Motor neuron (in vitro differentiated cells): Measurements from ENCODE around the gene KLF18. TPM values are rescaled to one million over a fixed set of nuclear protein-coding genes. Genes with fewer than 3 reads are reported as not detected.

ENCODE experiments used
- ATAC-seq, 8 experiments: fragments of 200-7000 bp; cut with Tn5 transposase; replicated peaks in 6 of 8; 2 replicates each; pipeline ENCODE4 v1.8.0; 2021; ENCODE audit warnings: mild to moderate bottlenecking in 8 of 8, moderate library complexity in 8 of 8
- H3K27ac ChIP-seq, 2 donors: fragments of 250-450 bp; sonication (Bioruptor Pico); 2 replicates each; pipeline ENCODE4 v1.9.0; 2021; ENCODE audit warnings: antibody characterized with exemption in 2 of 2, mild to moderate bottlenecking in 2 of 2, moderate library complexity in 1 of 2
- H3K4me1 ChIP-seq, 2 donors: fragments of 250-450 bp; sonication (Bioruptor Pico); replicated peaks in 1 of 2; 2 replicates each; pipeline ENCODE4 v1.6.1; 2021; ENCODE audit warnings: antibody characterized with exemption in 2 of 2, mild to moderate bottlenecking in 2 of 2, moderate library complexity in 1 of 2
- H3K4me3 ChIP-seq, 5 donors: fragments of 250-450 bp; sonication (Bioruptor Pico); 2 replicates each; pipeline ENCODE4 v1.9.0; 2021; ENCODE audit warnings: antibody characterized with exemption in 5 of 5, mild to moderate bottlenecking in 5 of 5, moderate library complexity in 4 of 5
- WGBS, 10 experiments: fragments of 450-650 bp; shearing (Covaris generic); methylation state at CpG; one replicate each; pipeline ENCODE4 v1.0.0; 2022; 5-methylcytosine and 5-hydroxymethylcytosine counted together
- in situ Hi-C, 9 experiments: fragments of 400-800 bp; cut with MboI; loops; one replicate each; pipeline ENCODE4 v1.15.0; 2021; ENCODE audit warnings: low sequenced_read_pairs in 9 of 9, low pct_unique_long_range_greater_than_20kb in 2 of 9; ENCODE audit not compliant: unreplicated experiment in 9 of 9
- total RNA-seq, 8 experiments: library from RNA; unstranded; fragments of 300-600 nt; gene quantifications; 2 replicates each; pipeline versions ENCODE4 v1.2.3 to v1.2.4, GENCODE V29; 2022

The KLF18 gene
- total RNA-seq, 8 experiments from 2014 or later = 0.13 to 0.19 TPM; not detected in 6

GRCh38 chr1:44113095-44113609, 28.3 kb downstream of the KLF18 start:
- 0 to 79% (median 60%) methylated on average over 1 to 2 of the region's 2 CpGs; no CpG with 5 or more reads in 1 of the 10 experiments for WGBS, 10 experiments
- H3K4me1 ChIP-seq = no peaks in the 10 kb centered on the region
- ATAC-seq = peak in 1 of 8 experiments; percentile 48
- H3K4me3 ChIP-seq = no peak overlapping the region
- in situ Hi-C loops = no loop called here
- H3K27ac ChIP-seq = no peak overlapping the region

GRCh38 chr1:44112486-44112885, 28.9 kb downstream of the KLF18 start:
- in situ Hi-C loops = no loop called here
- Histone ChIP-seq H3K4me3 (no peak overlapping the region), H3K27ac (no peak overlapping the region), H3K4me1 (no peaks in the 10 kb centered on the region)
- WGBS, 10 experiments = 33 to 93% (median 57%) methylated on average over 1 to 3 of the region's 3 CpGs; no CpG with 5 or more reads in 1 of the 10 experiments
- peak in 1 of 8 experiments; percentile 59 for ATAC-seq

GRCh38 chr1:44111861-44112260, 29.6 kb downstream of the KLF18 start:
- WGBS, 10 experiments = 59 to 95% (median 80%) methylated on average over 2 to 4 of the region's 4 CpGs
- in situ Hi-C loops = no loop called here
- no peaks in the 10 kb centered on the region for H3K4me1 ChIP-seq
- no peak overlapping the region for H3K27ac ChIP-seq
- H3K4me3 ChIP-seq = no peak overlapping the region
- no peak for ATAC-seq

GRCh38 chr1:44110916-44111315, 30.5 kb downstream of the KLF18 start:
- 53 to 95% (median 91%) methylated on average over 2 to 5 of the region's 5 CpGs for WGBS, 10 experiments
- no peaks in the 10 kb centered on the region for H3K4me1 ChIP-seq
- H3K4me3 ChIP-seq = no peak overlapping the region
- in situ Hi-C loops = no loop called here
- H3K27ac ChIP-seq = no peak overlapping the region
- no peak for ATAC-seq

- in situ Hi-C loops = no loop called here
- WGBS, 10 experiments = 71 to 93% (median 80%) methylated on average over 1 of the region's 1 CpG; no CpG with 5 or more reads in 5 of the 10 experiments
- ATAC-seq = no peak
Measured at GRCh38 chr1:44108971-44109370, 32.5 kb downstream of the KLF18 start.

GRCh38 chr1:44108241-44108640, 33.2 kb downstream of the KLF18 start:
- no peak overlapping the region for H3K27ac ChIP-seq
- ATAC-seq = no peak
- no peak overlapping the region for H3K4me3 ChIP-seq
- no peaks in the 10 kb centered on the region for H3K4me1 ChIP-seq
- 40 to 100% (median 73%) methylated on average over 1 of the region's 1 CpG; no CpG with 5 or more reads in 6 of the 10 experiments for WGBS, 10 experiments
- in situ Hi-C loops = no loop called here

More at GRCh38 chr1:44108971-44109370, 32.5 kb downstream of the KLF18 start:
- Histone ChIP-seq H3K4me1 (no peaks in the 10 kb centered on the region), H3K4me3 (no peak overlapping the region), H3K27ac (no peak overlapping the region)

- H3K4me3 ChIP-seq = no peak overlapping the region
- 27 to 90% (median 74%) methylated on average over 1 to 3 of the region's 3 CpGs; no CpG with 5 or more reads in 1 of the 10 experiments for whole genome bisulfite sequencing, 10 experiments
- no peak overlapping the region for H3K27ac ChIP-seq
- in situ Hi-C loops = no loop called here
- ATAC-seq = no peak
- no peaks in the 10 kb centered on the region for H3K4me1 ChIP-seq
Measured at GRCh38 chr1:44105810-44106209, 35.6 kb downstream of the KLF18 start.

GRCh38 chr1:44103270-44104131, 37.9 kb downstream of the KLF18 start:
- WGBS, 10 experiments = 17 to 97% (median 60%) methylated on average over 1 to 34 of the region's 46 CpGs; no CpG with 5 or more reads in 2 of the 10 experiments
- in situ Hi-C loops = no loop called here
- no peak overlapping the region for H3K4me3 ChIP-seq
- H3K27ac ChIP-seq = no peak overlapping the region
- no peak for ATAC-seq
- H3K4me1 ChIP-seq = no peaks in the 10 kb centered on the region

- no peaks in the 10 kb centered on the region for H3K4me1 ChIP-seq
- no peak overlapping the region for H3K4me3 ChIP-seq
- H3K27ac ChIP-seq = no peak overlapping the region
- no peak for ATAC-seq
- in situ Hi-C loops = no loop called here
- 20 to 87% (median 70%) methylated on average over 2 to 7 of the region's 7 CpGs for WGBS, 10 experiments
Measured at GRCh38 chr1:44101328-44101727, 40.1 kb downstream of the KLF18 start.

- WGBS, 10 experiments = 58 to 92% (median 76%) methylated on average over 5 to 9 of the region's 9 CpGs
- in situ Hi-C loops = no loop called here
- no peak for ATAC-seq
- no peaks in the 10 kb centered on the region for H3K4me1 ChIP-seq
- no peak overlapping the region for H3K4me3 ChIP-seq
- H3K27ac ChIP-seq = no peak overlapping the region
Measured at GRCh38 chr1:44100183-44100868, 41.1 kb downstream of the KLF18 start.

- Histone ChIP-seq H3K4me3 (no peak overlapping the region), H3K4me1 (peaks cover 4 to 5% of the 10 kb centered on the region in 2 donors), H3K27ac (no peak overlapping the region)
- WGBS, 10 experiments = 42 to 93% (median 70%) methylated on average over 1 to 2 of the region's 2 CpGs
- in situ Hi-C loops = no loop called here
- ATAC-seq = no peak
Measured at GRCh38 chr1:44094047-44094446, 47.4 kb downstream of the KLF18 start.

GRCh38 chr1:44090429-44091252, 50.8 kb downstream of the KLF18 start:
- Histone ChIP-seq H3K4me1 (peaks cover 5% of the 10 kb centered on the region in 2 donors), H3K27ac (no peak overlapping the region), H3K4me3 (no peak overlapping the region)
- no peak for ATAC-seq
- in situ Hi-C loops = no loop called here
- 19 to 70% (median 56%) methylated on average over 5 to 10 of the region's 10 CpGs for WGBS, 10 experiments
